Measurements from ENCODE around the gene RETREG1. TPM values are rescaled to one million over a fixed set of nuclear protein-coding genes. Genes with fewer than 3 reads are reported as not detected.
"Not testable (repeated sequence)": the region's sequence is repeated elsewhere in the genome, so short reads cannot be mapped to it uniquely, and the experiment has no call there.

The RETREG1 gene
- total and polyA plus RNA-seq, 11 donors: 24.5 to 219 (median 169) TPM

- intact Hi-C loops (cut with DNase I): no loop called here
- no peak for ATAC-seq
- Histone ChIP-seq H3K4me3 (no peak overlapping the region), H3K4me1 (peaks cover 0 to 62% (median 21%) of the 10 kb centered on the region in 12 donors), H3K36me3 (no peaks in the 10 kb centered on the region), H3K27me3 (no peaks in the 10 kb centered on the region), H3K9me3 (no peaks in the 10 kb centered on the region), H3K27ac (peak overlapping the region in 5 of 12 donors; percentile 10 to 95 (median 34))
- TF ChIP-seq POLR2A (IDR thresholded peaks at IDR 0.05): no peak
- no peak for TF ChIP-seq CTCF (IDR thresholded peaks at IDR 0.05)
- WGBS, 4 donors: 80 to 89% (median 87%) methylated on average over 6 of the region's 6 CpGs
- DNase-seq: no peak
These were observed 74.6 kb downstream of the RETREG1 start for GRCh38 chr5:16542236-16542635.

- ATAC-seq; H3K27me3 ChIP-seq; DNase-seq; H3K36me3 ChIP-seq; H3K9me3 ChIP-seq; intact Hi-C loops (cut with DNase I); H3K4me3 ChIP-seq: not testable (repeated sequence)
- H3K27ac ChIP-seq: peak overlapping the region in 4 of 12 donors; percentile 10 to 95 (median 57)
- H3K4me1 ChIP-seq: peaks cover 0 to 55% (median 19%) of the 10 kb centered on the region in 12 donors
These were observed 75.2 kb downstream of the RETREG1 start for GRCh38 chr5:16541592-16541991.

GRCh38 chr5:16540421-16540820, 76.4 kb downstream of the RETREG1 start:
- TF ChIP-seq CTCF (IDR thresholded peaks at IDR 0.05) (no peak), POLR2A (IDR thresholded peaks at IDR 0.05) (no peak)
- Histone ChIP-seq H3K27ac (peak overlapping the region; percentile 61 to 95 (median 90)), H3K4me3 (no peak overlapping the region), H3K4me1 (peaks cover 0 to 55% (median 17%) of the 10 kb centered on the region in 12 donors), H3K27me3 (no peaks in the 10 kb centered on the region), H3K36me3 (no peaks in the 10 kb centered on the region), H3K9me3 (no peaks in the 10 kb centered on the region)
- DNase-seq (no peak), ATAC-seq (no peak)
- intact Hi-C loops (cut with DNase I): no loop called here
- WGBS, 4 donors: 73 to 81% (median 77%) methylated on average over 3 of the region's 3 CpGs

- H3K4me1 ChIP-seq: peaks cover 0 to 54% (median 14%) of the 10 kb centered on the region in 12 donors
- intact Hi-C loops (cut with DNase I): no loop called here
- H3K36me3 ChIP-seq: no peaks in the 10 kb centered on the region
- peak in 1 of 2 donors; percentile 28 for TF ChIP-seq POLR2A (IDR thresholded peaks at IDR 0.05)
- no peak for TF ChIP-seq CTCF (IDR thresholded peaks at IDR 0.05)
- H3K27me3 ChIP-seq: no peaks in the 10 kb centered on the region
- H3K9me3 ChIP-seq: no peaks in the 10 kb centered on the region
- H3K4me3 ChIP-seq: no peak overlapping the region
- H3K27ac ChIP-seq: peak overlapping the region; percentile 75 to 95 (median 90)
- peak; percentile 71 to 91 (median 81) for DNase-seq
- 26 to 32% (median 31%) methylated on average over 12 of the region's 12 CpGs for WGBS, 4 donors
- ATAC-seq: peak; percentile 90 to 95 (median 94)
These were observed 77.6 kb downstream of the RETREG1 start for GRCh38 chr5:16539169-16539666.

- Histone ChIP-seq H3K36me3 (no peaks in the 10 kb centered on the region), H3K4me1 (peaks cover 0 to 64% (median 15%) of the 10 kb centered on the region in 12 donors), H3K4me3 (no peak overlapping the region), H3K9me3 (no peaks in the 10 kb centered on the region), H3K27me3 (no peaks in the 10 kb centered on the region), H3K27ac (peak overlapping the region; percentile 75 to 95 (median 90))
- WGBS, 4 donors: 76 to 83% (median 78%) methylated on average over 8 of the region's 8 CpGs
- DNase-seq (no peak), ATAC-seq (no peak)
- intact Hi-C loops (cut with DNase I): no loop called here
- TF ChIP-seq CTCF (IDR thresholded peaks at IDR 0.05) (no peak), POLR2A (IDR thresholded peaks at IDR 0.05) (no peak)
These were observed 78.8 kb downstream of the RETREG1 start for GRCh38 chr5:16538006-16538405.

Measured in heart left ventricle (tissue), 16 donors.